ENCODE results near the gene S100A7A. TPM values are rescaled to one million over a fixed set of nuclear protein-coding genes. Genes with fewer than 3 reads are reported as not detected.
A peak's percentile ranks its signal among the peaks of the same experiment; 100 is the strongest.

S100A7A gene
- total and polyA plus RNA-seq, 3 experiments from 2014 or later: not detected

DNA sequence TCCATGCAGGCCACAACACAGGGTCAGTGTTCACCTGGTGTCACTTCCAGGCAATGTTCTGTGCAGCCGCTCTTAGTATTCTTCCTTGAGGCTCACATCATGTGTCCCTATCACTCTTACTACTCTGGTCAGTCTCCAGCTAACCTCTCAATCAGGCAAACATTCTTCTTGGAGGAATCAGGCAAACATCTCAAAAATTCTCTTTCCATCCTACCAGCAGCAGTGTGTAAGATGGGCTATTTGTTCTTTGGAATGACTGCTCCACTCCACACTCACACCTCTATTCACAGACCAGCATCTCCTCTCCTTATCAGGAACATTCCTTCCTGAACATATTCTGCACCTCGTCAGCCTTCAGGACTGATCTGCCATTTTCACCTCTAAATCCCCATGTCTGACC, 4.0 kb downstream of the S100A7A start:
- no peaks in the 10 kb centered on the region for H3K36me3 ChIP-seq (ENCODE audit: insufficient read depth, low read length)
- Mint-ChIP-seq H3K27ac (peak overlapping the region in 1 of 8 donors; percentile 1), H3K9me3 (peaks cover 0 to 4% (median 0%) of the 10 kb centered on the region in 5 donors), H3K27me3 (peaks cover 27 to 61% of the 10 kb centered on the region in 2 donors), H3K4me1 (no peaks in the 10 kb centered on the region), H3K36me3 (no peaks in the 10 kb centered on the region), H3K4me3 (no peak overlapping the region)
- H3K4me1 ChIP-seq (ENCODE audit: insufficient read depth, low read length): no peaks in the 10 kb centered on the region
- no peak overlapping the region for H3K4me3 ChIP-seq (ENCODE audit: low read length)
- ChIA-PET CTCF (no interaction called here), POLR2A (no interaction called here)
- no peaks in the 10 kb centered on the region for H3K9me3 ChIP-seq (ENCODE audit: low read length)
- no peaks in the 10 kb centered on the region for H3K27me3 ChIP-seq (ENCODE audit: insufficient read depth, low read length, poor library complexity, severe bottlenecking)
- DNase-seq: no peak
- no peak overlapping the region for H3K27ac ChIP-seq (ENCODE audit: low read depth, low read length)

DNA sequence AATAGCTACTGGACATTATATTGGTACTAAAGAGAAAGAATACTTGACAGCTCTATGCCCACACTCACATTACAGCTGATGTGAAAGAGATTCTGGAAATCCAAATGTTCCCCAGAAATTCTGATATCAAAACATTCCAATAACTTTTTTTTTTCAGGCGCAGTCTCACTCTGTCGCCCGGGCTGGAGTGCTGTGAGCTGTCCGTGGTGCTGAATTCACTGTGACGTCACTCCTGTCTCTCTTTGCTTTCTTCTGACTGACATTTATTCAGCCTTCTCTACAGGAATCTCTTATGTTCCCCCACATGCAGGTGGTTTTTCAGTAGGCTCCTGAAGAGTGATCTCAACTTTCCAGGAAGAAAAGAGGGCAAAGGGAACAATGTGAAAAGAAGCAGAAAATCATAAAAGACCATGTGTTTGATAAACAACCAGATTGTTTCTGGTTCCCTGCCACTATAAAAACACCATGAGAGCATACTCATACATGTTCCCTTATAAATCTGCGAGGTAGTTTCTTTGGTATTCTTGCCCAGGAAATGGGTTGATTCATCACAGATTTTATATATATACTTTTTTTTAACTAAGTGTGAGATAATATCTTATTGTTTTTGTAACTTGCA, 6.2 kb downstream of the S100A7A start:
- ChIA-PET POLR2A (no interaction called here), CTCF (no interaction called here)
- Histone ChIP-seq H3K27me3 (ENCODE audit: insufficient read depth, low read length, poor library complexity, severe bottlenecking) (no peaks in the 10 kb centered on the region), H3K9me3 (ENCODE audit: low read length) (no peaks in the 10 kb centered on the region), H3K4me1 (ENCODE audit: insufficient read depth, low read length) (no peaks in the 10 kb centered on the region), H3K27ac (ENCODE audit: low read depth, low read length) (no peak overlapping the region), H3K36me3 (ENCODE audit: insufficient read depth, low read length) (no peaks in the 10 kb centered on the region), H3K4me3 (ENCODE audit: low read length) (no peak overlapping the region)
- no peaks in the 10 kb centered on the region for H3K4me1 Mint-ChIP-seq
- H3K27ac Mint-ChIP-seq: no peak overlapping the region
- no peak overlapping the region for H3K4me3 Mint-ChIP-seq
- DNase-seq: peak; percentile 37 to 73 (median 44)
- no peaks in the 10 kb centered on the region for H3K36me3 Mint-ChIP-seq
- H3K9me3 Mint-ChIP-seq: peaks cover 0 to 4% (median 0%) of the 10 kb centered on the region in 5 donors
- peaks cover 32 to 70% of the 10 kb centered on the region in 2 donors for H3K27me3 Mint-ChIP-seq

DNA sequence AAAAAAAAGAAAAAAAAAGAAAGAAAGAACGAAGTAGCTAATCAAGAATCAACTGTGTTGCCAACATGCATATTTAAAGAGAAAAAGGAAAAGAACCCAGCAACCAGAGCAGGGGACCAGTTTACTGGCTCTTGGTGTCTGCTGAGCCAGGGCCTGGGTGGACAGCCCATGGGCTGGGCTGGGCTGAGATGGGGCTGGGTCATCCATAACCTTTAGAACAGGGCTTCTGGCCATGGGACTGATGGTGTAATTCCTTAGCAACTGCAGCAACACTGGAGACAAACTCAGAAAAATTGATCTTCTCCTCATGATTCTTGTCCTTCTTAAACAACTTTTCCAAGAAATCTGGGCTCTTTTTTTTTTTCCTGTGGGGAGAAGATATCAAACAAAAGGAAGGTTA, 10.5 kb downstream of the S100A7A start:
- Mint-ChIP-seq H3K27ac (no peak overlapping the region), H3K27me3 (peaks cover 31 to 57% of the 10 kb centered on the region in 2 donors), H3K9me3 (peaks cover 0 to 4% (median 0%) of the 10 kb centered on the region in 5 donors), H3K4me1 (no peaks in the 10 kb centered on the region), H3K36me3 (no peaks in the 10 kb centered on the region), H3K4me3 (no peak overlapping the region)
- Histone ChIP-seq H3K27me3 (ENCODE audit: insufficient read depth, low read length, poor library complexity, severe bottlenecking) (no peaks in the 10 kb centered on the region), H3K4me3 (ENCODE audit: low read length) (no peak overlapping the region), H3K27ac (ENCODE audit: low read depth, low read length) (no peak overlapping the region), H3K36me3 (ENCODE audit: insufficient read depth, low read length) (no peaks in the 10 kb centered on the region), H3K4me1 (ENCODE audit: insufficient read depth, low read length) (no peaks in the 10 kb centered on the region), H3K9me3 (ENCODE audit: low read length) (no peaks in the 10 kb centered on the region)
- POLR2A ChIA-PET: no interaction called here
- CTCF ChIA-PET: no interaction called here
- DNase-seq: no peak

DNA sequence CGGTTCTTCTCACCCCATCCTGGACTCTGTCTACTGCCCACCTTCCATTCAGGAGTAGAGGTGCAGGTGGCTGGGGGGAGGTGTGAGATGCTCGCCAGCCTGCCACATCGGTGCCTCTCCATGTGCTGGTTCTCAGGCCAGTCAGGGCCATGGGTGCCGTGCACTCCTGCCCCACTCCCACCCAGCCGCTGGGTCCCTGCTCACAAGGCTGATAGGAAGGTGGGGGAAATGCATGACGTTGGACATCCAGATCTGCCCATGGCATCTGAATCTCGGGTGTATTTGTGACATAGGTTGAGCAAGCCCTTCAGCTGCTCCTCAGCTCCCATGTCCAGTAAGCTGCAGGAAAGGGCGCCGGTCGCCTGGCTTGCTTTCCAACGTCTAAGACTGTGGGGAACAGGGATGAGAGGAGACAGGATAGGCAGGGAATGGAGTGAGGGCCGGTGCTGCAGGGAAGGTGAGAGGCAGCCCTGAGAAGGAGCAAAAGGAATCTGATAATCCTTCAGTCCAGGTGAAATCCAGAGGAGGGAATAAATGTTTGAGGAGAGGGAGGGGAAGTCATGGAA, 11.8 kb downstream of the S100A7A start:
- Histone ChIP-seq H3K4me3 (ENCODE audit: low read length) (no peak overlapping the region), H3K4me1 (ENCODE audit: insufficient read depth, low read length) (no peaks in the 10 kb centered on the region), H3K27ac (ENCODE audit: low read depth, low read length) (no peak overlapping the region), H3K27me3 (ENCODE audit: insufficient read depth, low read length, poor library complexity, severe bottlenecking) (no peaks in the 10 kb centered on the region), H3K9me3 (ENCODE audit: low read length) (no peaks in the 10 kb centered on the region), H3K36me3 (ENCODE audit: insufficient read depth, low read length) (no peaks in the 10 kb centered on the region)
- no peak overlapping the region for H3K4me3 Mint-ChIP-seq
- no peak overlapping the region for H3K27ac Mint-ChIP-seq
- peaks cover 0 to 4% (median 0%) of the 10 kb centered on the region in 5 donors for H3K9me3 Mint-ChIP-seq
- ChIA-PET POLR2A (no interaction called here), CTCF (no interaction called here)
- no peak for DNase-seq
- H3K36me3 Mint-ChIP-seq: no peaks in the 10 kb centered on the region
- H3K27me3 Mint-ChIP-seq: peaks cover 33 to 58% of the 10 kb centered on the region in 2 donors
- H3K4me1 Mint-ChIP-seq: no peaks in the 10 kb centered on the region

DNA sequence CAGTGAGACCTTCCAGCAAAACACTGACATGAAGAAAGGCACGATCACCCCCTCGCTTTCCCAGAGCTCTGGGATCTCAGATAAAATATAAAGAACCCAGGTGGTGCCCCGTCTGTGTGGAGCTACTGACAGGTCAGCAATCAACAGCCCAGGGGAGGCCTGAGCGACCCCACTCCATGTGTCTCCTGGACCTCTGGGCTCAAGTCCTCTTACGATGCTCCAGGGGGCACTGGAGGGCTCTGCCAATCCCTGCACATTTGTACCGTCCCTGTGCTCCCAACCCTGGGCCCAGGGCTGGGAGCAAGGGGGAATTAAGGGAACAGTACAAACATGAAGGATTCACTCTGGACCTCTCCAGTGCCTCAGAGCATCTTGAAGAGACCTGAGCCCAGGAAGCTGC, 12.5 kb downstream of the S100A7A start:
- no peak overlapping the region for H3K4me3 ChIP-seq (ENCODE audit: low read length)
- no peaks in the 10 kb centered on the region for H3K36me3 ChIP-seq (ENCODE audit: insufficient read depth, low read length)
- H3K9me3 Mint-ChIP-seq: peaks cover 0 to 4% (median 0%) of the 10 kb centered on the region in 5 donors
- no peak overlapping the region for H3K27ac ChIP-seq (ENCODE audit: low read depth, low read length)
- no peaks in the 10 kb centered on the region for H3K4me1 ChIP-seq (ENCODE audit: insufficient read depth, low read length)
- H3K9me3 ChIP-seq (ENCODE audit: low read length): no peaks in the 10 kb centered on the region
- no peak overlapping the region for H3K4me3 Mint-ChIP-seq
- no peaks in the 10 kb centered on the region for H3K27me3 ChIP-seq (ENCODE audit: insufficient read depth, low read length, poor library complexity, severe bottlenecking)
- peaks cover 35 to 52% of the 10 kb centered on the region in 2 donors for H3K27me3 Mint-ChIP-seq
- POLR2A ChIA-PET: no interaction called here
- H3K36me3 Mint-ChIP-seq: no peaks in the 10 kb centered on the region
- H3K4me1 Mint-ChIP-seq: no peaks in the 10 kb centered on the region
- CTCF ChIA-PET: no interaction called here
- DNase-seq: no peak
- no peak overlapping the region for H3K27ac Mint-ChIP-seq

DNA sequence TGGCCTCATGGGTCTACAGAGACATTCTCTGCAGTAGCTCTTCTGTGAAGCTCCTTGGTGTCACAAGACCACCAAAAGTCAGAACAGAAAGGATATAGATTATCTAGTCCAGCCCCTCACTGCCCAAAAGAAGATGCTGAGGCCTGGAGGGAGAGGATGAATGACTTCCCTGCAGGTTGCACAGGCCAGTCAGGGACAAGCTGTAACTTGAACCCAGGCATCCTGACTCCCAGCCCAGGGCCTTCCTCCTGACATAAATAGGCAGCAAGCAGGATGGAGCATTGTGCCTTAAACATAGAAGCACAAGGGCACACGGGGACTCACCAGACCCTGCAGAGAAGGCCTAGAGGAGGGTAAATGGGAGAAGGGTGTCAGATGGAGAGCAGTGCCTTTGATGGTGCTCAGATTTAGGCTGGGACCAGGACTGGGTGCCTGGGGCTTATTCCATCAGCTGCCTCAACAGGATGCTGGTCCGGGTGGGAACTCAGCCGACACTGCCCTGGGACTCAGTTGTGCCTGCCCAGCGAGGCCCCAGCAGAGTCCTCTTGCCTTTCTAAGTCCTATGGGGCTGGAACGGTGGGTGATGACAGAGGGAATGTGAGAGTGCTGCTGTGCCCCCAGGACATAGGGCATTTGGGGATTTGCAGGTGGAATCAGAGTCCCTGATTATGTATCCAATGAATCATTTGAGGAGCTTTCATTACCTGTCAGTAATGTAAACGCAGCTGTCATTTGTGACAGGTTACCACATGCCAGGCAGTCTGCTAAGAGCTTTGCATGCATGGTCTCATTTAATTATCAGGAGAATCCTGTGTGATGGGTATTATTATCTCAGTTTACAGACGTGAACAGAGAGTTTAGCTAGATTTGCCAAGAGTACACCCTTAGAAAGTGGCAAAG, 13.2 kb downstream of the S100A7A start:
- H3K27me3 ChIP-seq (ENCODE audit: insufficient read depth, low read length, poor library complexity, severe bottlenecking): no peaks in the 10 kb centered on the region
- no peak overlapping the region for H3K4me3 ChIP-seq (ENCODE audit: low read length)
- H3K36me3 ChIP-seq (ENCODE audit: insufficient read depth, low read length): no peaks in the 10 kb centered on the region
- peak overlapping the region in 1 of 7 donors; percentile 52 for H3K4me3 Mint-ChIP-seq
- H3K4me1 ChIP-seq (ENCODE audit: insufficient read depth, low read length): no peaks in the 10 kb centered on the region
- no peak overlapping the region for H3K27ac Mint-ChIP-seq
- peaks cover 0 to 2% (median 0%) of the 10 kb centered on the region in 5 donors for H3K9me3 Mint-ChIP-seq
- DNase-seq: no peak
- CTCF ChIA-PET: no interaction called here
- POLR2A ChIA-PET: no interaction called here
- H3K4me1 Mint-ChIP-seq: no peaks in the 10 kb centered on the region
- H3K27ac ChIP-seq (ENCODE audit: low read depth, low read length): no peak overlapping the region
- H3K36me3 Mint-ChIP-seq: no peaks in the 10 kb centered on the region
- no peaks in the 10 kb centered on the region for H3K9me3 ChIP-seq (ENCODE audit: low read length)
- H3K27me3 Mint-ChIP-seq: peaks cover 30 to 51% of the 10 kb centered on the region in 2 donors

DNA sequence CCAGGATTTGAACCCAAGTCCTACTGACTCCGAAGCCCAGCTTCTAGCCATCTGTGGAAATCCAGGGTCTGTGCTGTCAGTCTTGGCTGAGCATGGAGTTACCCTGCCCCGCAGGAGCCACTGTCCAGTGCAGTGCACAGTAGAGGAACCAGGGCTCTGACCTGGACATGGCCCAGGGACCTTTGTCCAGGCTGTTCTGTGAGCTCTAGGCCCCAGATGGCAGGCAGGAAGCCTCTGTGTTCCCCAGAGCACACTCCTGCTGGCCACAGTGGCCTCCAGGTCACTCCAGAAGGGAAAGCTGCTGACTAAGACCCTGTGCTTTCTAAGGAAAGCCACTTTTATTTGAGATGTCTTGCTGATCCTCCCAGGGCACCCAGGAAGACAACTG, 13.8 kb downstream of the S100A7A start:
- Histone ChIP-seq H3K4me1 (ENCODE audit: insufficient read depth, low read length) (no peaks in the 10 kb centered on the region), H3K9me3 (ENCODE audit: low read length) (no peaks in the 10 kb centered on the region), H3K27me3 (ENCODE audit: insufficient read depth, low read length, poor library complexity, severe bottlenecking) (no peaks in the 10 kb centered on the region), H3K4me3 (ENCODE audit: low read length) (no peak overlapping the region), H3K27ac (ENCODE audit: low read depth, low read length) (no peak overlapping the region), H3K36me3 (ENCODE audit: insufficient read depth, low read length) (no peaks in the 10 kb centered on the region)
- ChIA-PET POLR2A (no interaction called here), CTCF (no interaction called here)
- Mint-ChIP-seq H3K27me3 (peaks cover 24 to 51% of the 10 kb centered on the region in 2 donors), H3K4me3 (no peak overlapping the region), H3K9me3 (no peaks in the 10 kb centered on the region), H3K4me1 (no peaks in the 10 kb centered on the region), H3K27ac (no peak overlapping the region), H3K36me3 (no peaks in the 10 kb centered on the region)
- DNase-seq: no peak

DNA sequence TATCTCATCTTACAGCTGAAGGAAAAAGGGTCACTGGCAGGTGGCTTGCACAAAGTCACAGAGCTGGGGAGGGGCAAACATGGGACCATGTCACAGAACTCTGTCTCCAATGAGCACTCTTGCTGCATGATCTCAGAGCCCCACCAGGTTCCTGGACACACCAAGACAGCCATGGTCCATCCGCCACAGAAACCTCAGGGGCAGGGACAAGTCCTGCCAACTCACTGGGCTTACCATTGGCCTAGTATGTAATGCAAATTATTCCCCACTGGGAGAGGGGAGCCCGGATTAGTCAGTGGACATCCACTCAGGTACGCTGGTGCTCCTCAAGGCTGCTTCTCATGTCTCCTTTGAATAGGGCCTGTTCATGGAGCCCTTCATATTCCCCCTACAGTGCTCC, 14.2 kb downstream of the S100A7A start:
- no peak for DNase-seq
- H3K4me3 Mint-ChIP-seq: no peak overlapping the region
- Histone ChIP-seq H3K4me3 (ENCODE audit: low read length) (no peak overlapping the region), H3K27me3 (ENCODE audit: insufficient read depth, low read length, poor library complexity, severe bottlenecking) (no peaks in the 10 kb centered on the region), H3K4me1 (ENCODE audit: insufficient read depth, low read length) (no peaks in the 10 kb centered on the region), H3K36me3 (ENCODE audit: insufficient read depth, low read length) (no peaks in the 10 kb centered on the region), H3K27ac (ENCODE audit: low read depth, low read length) (no peak overlapping the region), H3K9me3 (ENCODE audit: low read length) (no peaks in the 10 kb centered on the region)
- H3K27me3 Mint-ChIP-seq: peaks cover 24 to 48% of the 10 kb centered on the region in 2 donors
- POLR2A ChIA-PET: no interaction called here
- no peak overlapping the region for H3K27ac Mint-ChIP-seq
- no peaks in the 10 kb centered on the region for H3K36me3 Mint-ChIP-seq
- CTCF ChIA-PET: no interaction called here
- no peaks in the 10 kb centered on the region for H3K9me3 Mint-ChIP-seq
- no peaks in the 10 kb centered on the region for H3K4me1 Mint-ChIP-seq

Data from CD8-positive, alpha-beta memory T cell (primary cell).